ENCODE results near the gene TBCE.

GRCh38 chr1:235324296-235324695, 42.9 kb upstream of the TBCE start:
- TF ChIP-seq EZH2 (IDR thresholded peaks at IDR 0.05; ENCODE audit: borderline replicate concordance, insufficient read depth, low read depth, low read length, poor library complexity, severe bottlenecking) (no peak), CTCF (IDR thresholded peaks at IDR 0.05) (no peak)

Data from B cell (primary cell).